NCI-H526 (cell line): ENCODE data around the gene RAD51B.

Experiments used
- DNase-seq, 2 experiments: peaks; one replicate each; lab custom pipeline; 2025; lab: John Stamatoyannopoulos, UW

RAD51B gene

GRCh38 chr14:68306265-68306933 lies 486.8 kb downstream of the RAD51B start:
- peak in 1 of 2 experiments; percentile 24 for DNase-seq

DNA sequence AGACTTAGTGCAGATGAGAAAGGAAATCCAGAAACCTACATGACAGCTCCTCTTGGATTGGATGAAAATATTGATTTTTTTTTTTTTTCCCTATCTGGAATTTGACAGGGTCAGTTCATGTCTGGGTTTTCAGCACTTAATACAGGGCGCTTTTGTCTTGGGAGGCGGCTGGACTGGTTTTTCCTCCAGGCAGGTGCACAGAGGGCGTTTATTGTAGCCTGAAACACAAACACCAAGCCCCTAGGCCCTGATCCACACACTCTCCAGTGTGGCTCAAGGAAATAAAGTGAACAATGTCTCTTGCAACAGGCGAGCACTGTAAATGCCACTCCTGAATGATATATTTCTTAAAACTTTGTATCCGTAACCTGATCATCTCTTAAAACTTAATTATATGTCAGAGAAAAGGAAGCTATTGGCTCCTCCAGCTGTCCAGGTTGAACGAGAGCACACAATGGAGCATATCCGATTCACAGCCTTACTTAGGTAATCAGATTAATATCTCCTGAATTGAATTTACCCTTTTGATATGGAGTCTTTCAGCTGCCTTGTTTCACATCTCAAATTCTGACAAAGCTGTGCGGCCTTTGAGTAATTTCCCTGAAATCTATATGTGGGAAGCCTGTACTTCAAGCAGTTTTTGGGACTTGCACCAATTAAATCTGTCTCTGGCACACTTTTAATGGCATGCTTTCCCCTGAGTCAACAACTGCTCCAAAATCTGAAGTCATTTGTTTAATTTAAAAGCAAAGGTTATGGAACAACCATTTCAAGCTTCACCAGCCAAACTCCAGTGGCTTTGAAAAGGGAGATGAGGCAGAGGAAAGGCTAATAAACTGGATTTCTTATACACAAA lies 487.6 kb downstream of the RAD51B start:
- DNase-seq, result peak; percentile 76 to 81

DNA sequence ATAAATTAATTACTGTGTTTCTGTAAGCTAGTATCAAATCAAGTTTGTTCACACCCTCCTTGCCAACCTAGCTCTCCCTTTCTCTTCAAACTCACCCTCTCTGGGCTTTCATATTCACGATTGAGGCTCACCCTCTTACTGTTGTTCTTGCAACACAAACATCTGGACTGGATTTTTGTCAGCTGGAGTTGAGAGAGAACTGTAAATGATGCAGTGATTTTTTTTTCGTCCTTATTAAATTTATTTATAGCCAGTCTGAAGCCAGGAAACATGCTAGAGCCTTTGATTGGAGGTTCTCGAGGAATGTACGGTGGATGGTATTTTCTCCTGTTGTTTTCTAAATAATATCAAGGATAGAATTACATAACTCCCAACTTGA lies 488.2 kb downstream of the RAD51B start:
- DNase-seq, result no peak

- DNase-seq, result no peak
Measured at GRCh38 chr14:68308726-68309520, 489.3 kb downstream of the RAD51B start.

DNA sequence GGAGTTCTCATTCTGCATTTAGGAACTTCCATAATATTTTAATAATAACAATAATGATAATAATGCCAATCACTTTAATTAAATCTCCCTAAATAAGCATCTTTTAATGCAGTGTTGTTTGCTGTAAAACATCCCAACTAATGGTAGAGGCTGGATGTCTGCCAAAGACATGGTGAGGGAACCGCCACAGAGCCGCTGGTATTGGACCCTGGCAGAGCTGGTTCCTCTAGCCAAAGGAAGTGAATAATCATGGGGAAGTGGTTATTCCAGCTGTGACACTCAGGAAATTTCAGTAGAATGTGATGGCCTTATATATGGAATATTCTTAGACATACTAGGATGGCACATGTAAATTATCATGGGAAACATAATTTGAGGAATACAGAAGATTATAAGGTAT lies 490.0 kb downstream of the RAD51B start:
- no peak for DNase-seq

- DNase-seq, result no peak
Measured at GRCh38 chr14:68312300-68312699, 492.7 kb downstream of the RAD51B start.

GRCh38 chr14:68312884-68313610 lies 493.5 kb downstream of the RAD51B start:
- DNase-seq, result no peak

DNA sequence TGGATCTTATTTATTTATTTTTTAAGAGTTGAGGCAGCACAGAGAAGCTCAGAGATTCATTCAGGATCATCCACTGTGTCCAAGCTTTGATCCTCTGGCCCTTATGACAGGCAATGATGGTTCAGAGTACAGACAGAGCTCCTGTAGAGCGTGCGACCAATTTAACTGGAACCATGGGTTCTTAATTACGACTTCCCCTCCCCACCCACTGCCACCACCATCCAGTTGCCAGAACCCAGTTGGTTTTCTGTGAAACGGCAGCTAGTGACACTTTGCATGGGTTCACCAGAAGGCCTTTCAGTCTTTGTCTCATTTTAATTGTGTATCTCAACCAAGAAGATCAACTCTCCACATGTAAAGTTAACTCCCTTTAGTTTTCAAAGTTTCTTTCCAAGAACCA lies 495.1 kb downstream of the RAD51B start:
- DNase-seq, result no peak

- no peak for DNase-seq
Measured at GRCh38 chr14:68315081-68315480, 495.5 kb downstream of the RAD51B start.

DNA sequence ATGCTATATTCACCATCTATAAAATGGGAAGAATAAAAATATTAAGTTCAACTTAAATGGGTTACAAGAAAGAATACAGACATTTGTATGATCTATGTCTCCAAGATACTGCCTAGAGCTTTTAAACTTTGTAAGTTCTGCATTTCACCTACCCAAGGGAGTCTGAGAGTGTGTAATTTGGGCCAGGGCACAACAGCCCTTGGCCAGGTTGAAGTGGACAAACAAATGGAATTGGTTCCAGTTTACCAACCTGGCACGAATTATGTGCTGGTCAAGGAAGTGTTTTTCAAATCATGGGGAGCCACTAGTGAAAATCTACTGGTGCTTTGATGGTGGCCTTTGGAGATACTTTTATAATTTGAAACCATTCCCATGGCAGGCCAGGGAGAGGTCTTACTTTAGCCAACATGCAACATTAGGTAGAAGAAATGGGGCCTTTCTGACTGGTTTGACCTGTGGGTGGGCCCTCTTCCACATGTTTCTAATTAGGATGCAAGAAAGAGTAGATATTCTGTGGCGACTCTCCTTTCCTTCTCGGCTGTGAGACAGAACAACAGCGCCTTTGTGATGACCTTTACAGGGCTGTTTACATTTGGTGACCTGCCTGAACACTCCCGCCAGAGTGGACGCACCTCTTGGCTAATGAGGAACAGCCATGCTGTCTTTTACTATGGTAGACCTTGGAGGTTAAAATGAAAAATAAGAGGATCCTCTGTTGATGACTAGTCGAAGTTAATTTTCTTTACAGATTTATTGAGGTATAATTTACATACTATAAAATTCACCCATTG lies 496.7 kb downstream of the RAD51B start:
- DNase-seq, result no peak

DNA sequence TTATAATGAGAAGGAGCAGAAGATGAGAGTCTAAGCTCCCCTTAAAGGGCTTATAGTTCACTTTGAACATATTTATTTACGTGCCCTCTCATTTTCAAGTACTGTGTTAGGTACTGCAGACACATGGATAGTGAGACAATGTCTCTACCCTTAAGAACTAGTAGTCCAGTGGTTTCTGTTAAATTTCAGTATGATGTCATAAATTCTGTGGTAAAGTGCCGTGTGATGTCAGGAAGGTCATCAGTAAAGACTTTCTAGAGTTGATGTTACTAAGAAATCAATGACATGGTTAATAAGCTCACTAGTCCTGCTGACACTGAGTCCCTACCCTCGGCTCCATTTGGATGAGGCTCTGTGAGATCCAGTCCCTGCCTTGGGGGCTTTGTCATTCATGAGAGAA lies 497.7 kb downstream of the RAD51B start:
- no peak for DNase-seq

- DNase-seq, result no peak
Measured at GRCh38 chr14:68318828-68319227, 499.2 kb downstream of the RAD51B start.

DNA sequence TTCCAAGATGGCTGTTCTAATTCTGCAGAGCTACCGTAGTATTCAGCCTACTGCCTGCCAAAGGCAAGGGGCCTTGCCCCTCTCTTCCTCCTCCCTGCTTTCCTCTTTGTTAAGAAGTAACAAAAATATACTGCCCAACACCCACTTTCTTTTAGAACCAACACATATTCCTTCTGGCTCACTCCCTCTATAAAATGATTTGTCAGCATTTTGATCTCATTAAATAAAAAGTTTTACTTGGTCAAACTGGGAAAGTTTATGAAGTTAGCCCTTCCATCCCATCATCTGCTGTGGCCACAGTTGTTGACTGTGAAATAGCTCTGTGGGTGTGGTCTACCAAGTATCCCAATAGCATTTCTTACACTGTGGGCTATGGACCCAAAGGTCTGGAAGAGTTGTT lies 500.9 kb downstream of the RAD51B start:
- no peak for DNase-seq

DNA sequence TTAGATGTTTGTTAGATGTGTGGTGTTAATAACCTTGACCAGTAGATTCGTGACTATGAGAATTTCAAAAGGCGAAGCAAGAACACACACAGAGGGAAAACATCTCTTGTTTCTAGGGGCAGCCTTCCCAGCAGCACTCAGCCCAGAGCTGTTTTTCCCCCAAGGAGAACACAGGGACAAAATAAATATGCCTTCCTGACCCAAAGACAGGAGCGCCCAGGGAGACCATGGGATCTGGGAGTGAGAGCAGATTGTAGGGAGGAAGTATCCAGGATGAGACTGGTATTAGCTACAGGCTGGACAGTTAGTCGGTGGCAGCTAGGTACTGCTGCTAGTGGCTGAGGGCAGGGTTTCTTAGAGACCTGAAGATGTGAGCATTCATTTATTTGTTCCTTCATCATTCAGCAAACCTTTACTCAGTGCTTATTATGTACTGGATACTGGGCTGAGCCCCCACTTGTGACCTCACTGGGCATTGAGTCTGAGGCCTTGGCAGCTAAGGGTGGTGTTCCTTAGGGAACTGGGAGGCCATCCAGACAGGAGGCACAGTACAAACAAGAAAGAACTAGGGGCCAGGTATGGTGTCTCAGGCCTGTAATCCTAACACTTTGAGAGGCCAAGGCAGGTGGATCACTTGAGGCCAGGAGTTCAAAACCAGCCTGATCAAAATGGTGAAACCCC lies 503.5 kb downstream of the RAD51B start:
- DNase-seq, result no peak

DNA sequence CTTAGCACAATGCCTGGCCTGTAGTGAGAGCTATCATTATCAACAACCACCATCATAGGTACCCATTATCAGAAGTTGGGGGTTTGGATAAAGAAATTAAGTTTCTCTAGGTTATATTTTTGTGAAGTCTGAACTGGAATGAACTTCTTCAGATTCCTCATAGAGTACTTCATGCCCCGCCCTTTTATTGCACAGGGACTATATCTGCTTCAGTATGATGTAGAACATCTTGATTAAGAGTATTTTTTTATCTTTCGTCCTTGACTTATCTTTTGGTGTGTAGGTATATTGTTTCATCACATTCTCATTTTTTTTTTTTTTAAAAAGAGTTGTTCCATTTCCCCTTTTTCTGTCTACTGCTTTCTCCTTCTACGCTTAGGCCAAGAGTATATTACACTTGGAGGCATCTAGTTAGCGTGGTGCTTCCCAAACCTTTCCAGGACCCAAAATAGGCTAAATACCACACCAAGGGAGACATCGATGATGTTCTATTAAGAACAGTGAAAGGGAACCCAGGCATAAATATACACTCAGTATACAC lies 505.8 kb downstream of the RAD51B start:
- DNase-seq, result no peak

DNA sequence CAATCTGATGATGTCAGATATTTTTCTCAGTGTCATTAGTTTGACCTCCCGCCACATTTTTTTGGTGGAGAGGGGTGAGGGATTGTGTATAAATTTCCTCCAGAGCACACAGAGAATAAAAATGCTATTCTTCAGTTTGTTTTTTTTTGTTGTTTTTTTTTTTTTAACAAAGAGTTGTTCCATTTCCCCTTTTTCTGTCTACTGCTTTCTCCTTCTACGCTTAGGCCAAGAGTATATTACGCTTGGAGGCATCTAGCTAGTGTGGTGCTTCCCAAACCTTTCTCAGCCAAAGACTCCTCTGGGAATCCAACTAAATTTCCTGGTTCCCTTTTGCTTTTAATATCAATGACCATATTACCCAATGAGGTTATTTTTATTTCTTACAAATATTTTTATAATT lies 507.7 kb downstream of the RAD51B start:
- no peak for DNase-seq

GRCh38 chr14:68328509-68328908 lies 508.9 kb downstream of the RAD51B start:
- DNase-seq, result no peak

GRCh38 chr14:68331426-68331825 lies 511.8 kb downstream of the RAD51B start:
- DNase-seq, result no peak

- DNase-seq, result no peak
Measured at GRCh38 chr14:68331991-68332390, 512.4 kb downstream of the RAD51B start.

DNA sequence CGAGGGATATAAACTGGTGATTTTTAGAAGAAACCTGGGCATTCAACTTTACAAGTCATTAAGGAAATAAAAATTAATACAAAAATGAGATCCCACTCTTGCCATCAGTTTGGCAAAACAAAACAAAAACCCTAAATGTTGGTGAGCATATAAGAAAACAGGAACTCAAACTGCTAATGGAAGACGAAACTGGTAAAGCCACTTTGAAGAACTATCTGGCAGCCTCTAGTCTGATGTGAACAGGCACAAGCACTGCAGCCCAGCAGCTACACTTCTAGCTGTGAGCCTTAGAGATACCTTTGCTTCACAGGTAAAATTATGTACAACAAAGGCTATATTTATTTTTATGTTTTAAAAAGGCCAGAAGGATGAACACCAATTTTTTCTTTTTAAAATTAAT lies 513.7 kb downstream of the RAD51B start:
- no peak for DNase-seq
